RWPE2 (cell line): Measurements from ENCODE around the gene RSU1.

Experiments used
- ATAC-seq: fragments of 200-7000 bp; cut with Tn5 transposase; 3 replicates; pipeline ENCODE4 v1.9.1; 2021; ENCODE audit warnings: low read depth
- DNase-seq: peaks from one replicate; pipeline ENCODE4 v3.0.0-alpha.2; 2020; ENCODE audit warnings: low spot score
- H3K27ac ChIP-seq: fragments of 450-650 bp; 2 replicates; pipeline ENCODE4 v1.5.1; 2017; ENCODE audit warnings: mild to moderate bottlenecking; ENCODE audit not compliant: poor library complexity, severe bottlenecking
- H3K27me3 ChIP-seq: fragments of 250-450 bp; sonication (Bioruptor Pico); 2 replicates; pipeline ENCODE4 v1.5.1; 2021; ENCODE audit warnings: mild to moderate bottlenecking, moderate library complexity; ENCODE audit not compliant: insufficient read depth, poor library complexity, severe bottlenecking
- H3K36me3 ChIP-seq: fragments of 250-450 bp; sonication (Bioruptor Pico); 2 replicates; pipeline ENCODE4 v1.5.1; 2020; ENCODE audit warnings: low read depth, mild to moderate bottlenecking, moderate library complexity
- H3K4me1 ChIP-seq: fragments of 250-450 bp; sonication (Bioruptor Pico); 2 replicates; pipeline ENCODE4 v1.5.1; 2021; ENCODE audit warnings: mild to moderate bottlenecking, moderate library complexity; ENCODE audit not compliant: insufficient read depth, poor library complexity, severe bottlenecking
- H3K4me3 ChIP-seq: fragments of 250-450 bp; sonication (Bioruptor Pico); 2 replicates; pipeline ENCODE4 v1.5.1; 2021; ENCODE audit warnings: mild to moderate bottlenecking, moderate library complexity; ENCODE audit not compliant: severe bottlenecking
- H3K9me3 ChIP-seq: fragments of 250-450 bp; sonication (Bioruptor Pico); 2 replicates; pipeline ENCODE4 v1.5.1; 2021; ENCODE audit warnings: mild to moderate bottlenecking, moderate library complexity; ENCODE audit not compliant: severe bottlenecking
- CTCF ChIP-seq: fragments of 450-650 bp; IDR thresholded peaks from one replicate; pipeline ENCODE4 v1.5.1; 2017; ENCODE audit warnings: mild to moderate bottlenecking, moderate library complexity; ENCODE audit not compliant: poor library complexity, severe bottlenecking

RSU1 gene

GRCh38 chr10:16751244-16751643 is 66.0 kb downstream of the RSU1 start:
- DNase-seq, result no peak
- no peak overlapping the region for H3K27ac ChIP-seq
- H3K9me3 ChIP-seq, result no peaks in the 10 kb centered on the region
- no peaks in the 10 kb centered on the region for H3K27me3 ChIP-seq
- ATAC-seq, result no peak
- H3K4me1 ChIP-seq, result no peaks in the 10 kb centered on the region
- H3K4me3 ChIP-seq, result no peak overlapping the region
- H3K36me3 ChIP-seq, result peaks cover 7% of the 10 kb centered on the region; the same call in 1 of the 2 replicates
- TF ChIP-seq CTCF, result no peak

- ATAC-seq (no peak), DNase-seq (no peak)
- no peak overlapping the region for H3K27ac ChIP-seq
- no peaks in the 10 kb centered on the region for H3K9me3 ChIP-seq
- H3K4me3 ChIP-seq, result no peak overlapping the region
- no peaks in the 10 kb centered on the region for H3K4me1 ChIP-seq
- peaks cover 7% of the 10 kb centered on the region; the same call in 1 of the 2 replicates for H3K36me3 ChIP-seq
- H3K27me3 ChIP-seq, result no peaks in the 10 kb centered on the region
- TF ChIP-seq CTCF, result no peak
Measured at GRCh38 chr10:16750461-16750860, 66.8 kb downstream of the RSU1 start.

DNA sequence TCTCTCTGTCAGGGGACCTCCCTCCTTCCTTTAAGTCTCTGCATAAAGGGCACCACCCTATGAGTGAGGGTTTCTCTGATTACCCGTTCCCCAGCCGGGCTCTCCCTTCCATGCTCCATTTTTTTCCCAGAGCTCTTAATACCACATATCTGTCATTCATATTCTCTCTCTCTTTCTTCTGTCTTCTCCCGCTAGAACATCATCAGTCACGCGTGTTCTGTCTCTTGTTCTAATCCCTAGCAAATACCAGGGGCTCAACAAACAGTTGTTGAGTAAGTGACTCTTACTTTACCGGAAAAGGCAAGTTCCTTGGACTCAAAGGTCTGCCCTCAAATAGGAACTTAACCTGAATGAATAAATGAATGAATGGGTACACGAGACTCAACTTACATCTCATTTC is 68.5 kb downstream of the RSU1 start:
- no peaks in the 10 kb centered on the region for H3K9me3 ChIP-seq
- no peaks in the 10 kb centered on the region for H3K4me1 ChIP-seq
- no peak for ATAC-seq
- no peaks in the 10 kb centered on the region for H3K27me3 ChIP-seq
- H3K27ac ChIP-seq, result no peak overlapping the region
- H3K36me3 ChIP-seq, result peaks cover 7% of the 10 kb centered on the region; the same call in 1 of the 2 replicates
- no peak for TF ChIP-seq CTCF
- DNase-seq, result no peak
- H3K4me3 ChIP-seq, result no peak overlapping the region

DNA sequence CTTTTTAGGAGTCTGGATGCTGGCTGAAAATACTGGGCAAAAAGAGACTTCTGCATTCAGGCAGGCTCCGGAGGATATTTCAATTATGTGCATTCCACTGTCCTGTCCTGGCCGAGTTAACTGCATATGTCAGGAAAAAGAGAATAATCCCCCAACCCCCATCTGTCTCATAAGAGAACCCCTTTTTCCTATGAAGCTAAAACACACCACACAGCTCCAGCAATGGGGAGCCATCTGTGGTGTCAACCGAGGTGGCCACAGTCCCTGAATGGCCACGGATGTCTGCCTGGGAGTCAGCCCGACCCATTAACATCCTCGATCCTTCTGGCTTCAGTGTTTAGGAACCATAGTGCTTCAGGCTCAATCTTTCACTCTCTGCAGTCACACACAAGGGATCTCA is 70.4 kb downstream of the RSU1 start:
- ATAC-seq, result no peak

More for the DNA sequence above, 70.4 kb downstream of the RSU1 start:
- Histone ChIP-seq H3K27me3 (no peaks in the 10 kb centered on the region), H3K27ac (no peak overlapping the region), H3K4me3 (no peak overlapping the region), H3K36me3 (peaks cover 7% of the 10 kb centered on the region; the same call in 1 of the 2 replicates), H3K4me1 (no peaks in the 10 kb centered on the region), H3K9me3 (no peaks in the 10 kb centered on the region)
- DNase-seq, result no peak
- no peak for TF ChIP-seq CTCF
